ACC112 (cell line): ENCODE measurements around the gene ELK4.

ENCODE experiments used
- H2AFZ ChIP-seq: fragments of 200-600 bp; sonication (generic); one replicate; pipeline ENCODE4 v1.6.0; 2017; ENCODE audit warnings: antibody characterized with exemption, low read length; ENCODE audit not compliant: unreplicated experiment
- H3K27ac ChIP-seq: fragments of 200-600 bp; sonication (generic); 2 replicates; pipeline ENCODE4 v1.5.1; 2014; ENCODE audit warnings: low read depth, mild to moderate bottlenecking, antibody characterized with exemption, low read length, moderate library complexity
- H3K27me3 ChIP-seq: fragments of 200-600 bp; sonication (generic); 2 replicates; pipeline ENCODE4 v1.6.1; 2014; ENCODE audit warnings: mild to moderate bottlenecking, antibody characterized with exemption, low read length, moderate library complexity, mixed read lengths; ENCODE audit not compliant: insufficient read depth
- H3K36me3 ChIP-seq: fragments of 200-600 bp; sonication (generic); 2 replicates; pipeline ENCODE4 v1.6.1; 2016; ENCODE audit warnings: mild to moderate bottlenecking, antibody characterized with exemption, low read length, moderate library complexity, mixed read lengths; ENCODE audit not compliant: insufficient read depth
- H3K4me1 ChIP-seq: fragments of 200-600 bp; sonication (generic); one replicate; pipeline ENCODE4 v1.6.1; 2016; ENCODE audit warnings: low read length, mixed read lengths; ENCODE audit not compliant: insufficient read depth, unreplicated experiment, control insufficient read depth
- H3K4me3 ChIP-seq: fragments of 200-600 bp; sonication (generic); 2 replicates; pipeline ENCODE4 v1.5.1; 2014; ENCODE audit warnings: mild to moderate bottlenecking, low read depth, low read length
- H3K79me2 ChIP-seq: fragments of 200-600 bp; sonication (generic); one replicate; pipeline ENCODE4 v1.6.0; 2016; ENCODE audit warnings: low read length; ENCODE audit not compliant: control insufficient read depth, unreplicated experiment, insufficient read depth

Gene ELK4

DNA sequence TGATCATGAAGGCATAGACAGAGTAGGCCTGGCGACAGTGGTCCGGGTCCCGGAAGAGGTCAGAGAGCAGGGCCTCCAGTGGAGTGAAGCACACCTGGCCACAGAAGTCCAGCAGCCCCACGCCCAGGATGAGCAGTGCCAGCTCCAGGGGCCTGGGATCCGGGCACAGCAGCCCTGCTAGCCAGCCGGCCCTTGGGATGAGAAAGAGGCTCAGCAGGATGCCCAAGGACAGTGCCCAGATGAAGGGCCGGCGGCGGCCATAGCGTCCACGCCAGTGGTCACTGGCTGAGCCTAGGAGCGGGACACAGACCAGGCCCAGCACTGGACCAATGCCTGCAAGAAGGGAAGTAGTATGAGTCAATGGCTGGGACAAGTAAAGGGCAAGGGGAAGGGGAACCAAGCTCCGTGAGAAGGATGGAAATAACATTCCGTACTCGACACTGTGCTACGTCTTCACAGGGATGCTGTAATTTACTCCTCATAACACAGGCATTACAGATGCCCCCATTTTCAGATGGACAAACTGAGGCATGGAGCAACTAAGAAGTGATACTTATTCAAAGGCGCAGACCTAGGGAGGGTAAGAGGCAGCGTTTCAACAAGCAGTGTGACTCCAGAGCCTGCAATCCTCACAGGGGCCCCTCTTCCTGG, 31.6 kb upstream of the ELK4 start:
- peaks cover 14% of the 10 kb centered on the region for H3K4me1 ChIP-seq
- H3K36me3 ChIP-seq: no peaks in the 10 kb centered on the region
- H3K27me3 ChIP-seq: no peaks in the 10 kb centered on the region
- no peak overlapping the region for H3K4me3 ChIP-seq
- H3K79me2 ChIP-seq: peaks cover 5% of the 10 kb centered on the region
- H3K27ac ChIP-seq: no peak overlapping the region
- H2AFZ ChIP-seq: no peak overlapping the region

DNA sequence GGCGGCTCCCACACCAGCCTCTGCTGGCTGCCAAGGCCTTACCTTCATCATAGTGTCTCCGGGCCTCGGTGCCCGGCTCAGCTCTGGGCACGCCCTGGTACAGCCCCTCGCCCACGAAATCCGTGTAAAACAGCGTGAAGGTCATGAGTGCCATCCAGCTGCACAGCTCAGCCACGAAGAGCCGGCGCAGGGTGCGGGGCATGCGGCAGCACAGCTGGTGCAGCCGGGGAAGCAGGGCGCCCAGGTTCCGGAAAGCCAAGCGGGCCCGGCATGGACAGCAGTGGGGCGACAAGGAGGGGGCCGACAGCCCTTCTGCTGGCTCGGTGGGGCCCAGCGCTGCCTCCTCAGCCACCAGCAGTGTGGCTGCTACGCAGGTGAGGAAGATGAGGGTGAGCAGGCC, 31.0 kb upstream of the ELK4 start:
- Histone ChIP-seq H3K4me3 (no peak overlapping the region), H3K79me2 (peaks cover 4% of the 10 kb centered on the region), H3K27ac (no peak overlapping the region), H2AFZ (no peak overlapping the region), H3K27me3 (no peaks in the 10 kb centered on the region), H3K36me3 (no peaks in the 10 kb centered on the region), H3K4me1 (peaks cover 14% of the 10 kb centered on the region)

DNA sequence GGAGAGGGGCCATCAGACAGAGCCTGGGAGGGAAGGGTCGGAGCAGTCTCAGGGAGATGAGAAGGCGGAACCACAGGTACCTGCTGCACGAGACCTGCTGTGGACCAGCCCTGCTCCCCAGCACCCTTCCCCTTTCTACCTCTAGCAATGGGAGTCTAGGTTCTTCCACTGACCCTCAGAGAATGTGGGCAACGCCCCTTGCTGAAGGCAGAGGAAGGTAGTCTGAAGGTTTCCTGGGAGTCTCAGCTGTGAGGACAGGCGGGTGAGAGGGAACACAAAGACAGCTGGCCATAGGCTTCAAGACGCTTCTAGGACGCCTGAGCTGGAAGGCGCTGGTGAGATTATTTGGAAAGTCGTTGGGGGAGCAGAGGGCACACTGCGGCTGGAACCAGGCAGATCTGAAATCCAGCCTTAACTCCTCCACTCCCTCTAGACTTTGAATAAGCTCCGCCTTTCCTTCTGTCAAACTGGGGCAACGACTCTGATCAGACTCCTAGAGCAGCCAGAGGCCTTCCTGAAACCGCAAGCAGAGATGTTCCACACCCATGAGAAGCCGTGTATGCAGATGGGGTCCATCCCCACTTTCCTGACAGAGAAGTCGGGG, 30.4 kb upstream of the ELK4 start:
- no peak overlapping the region for H2AFZ ChIP-seq
- no peak overlapping the region for H3K27ac ChIP-seq
- H3K36me3 ChIP-seq: no peaks in the 10 kb centered on the region
- H3K27me3 ChIP-seq: no peaks in the 10 kb centered on the region
- H3K79me2 ChIP-seq: peaks cover 2% of the 10 kb centered on the region
- no peak overlapping the region for H3K4me3 ChIP-seq
- H3K4me1 ChIP-seq: peaks cover 14% of the 10 kb centered on the region

DNA sequence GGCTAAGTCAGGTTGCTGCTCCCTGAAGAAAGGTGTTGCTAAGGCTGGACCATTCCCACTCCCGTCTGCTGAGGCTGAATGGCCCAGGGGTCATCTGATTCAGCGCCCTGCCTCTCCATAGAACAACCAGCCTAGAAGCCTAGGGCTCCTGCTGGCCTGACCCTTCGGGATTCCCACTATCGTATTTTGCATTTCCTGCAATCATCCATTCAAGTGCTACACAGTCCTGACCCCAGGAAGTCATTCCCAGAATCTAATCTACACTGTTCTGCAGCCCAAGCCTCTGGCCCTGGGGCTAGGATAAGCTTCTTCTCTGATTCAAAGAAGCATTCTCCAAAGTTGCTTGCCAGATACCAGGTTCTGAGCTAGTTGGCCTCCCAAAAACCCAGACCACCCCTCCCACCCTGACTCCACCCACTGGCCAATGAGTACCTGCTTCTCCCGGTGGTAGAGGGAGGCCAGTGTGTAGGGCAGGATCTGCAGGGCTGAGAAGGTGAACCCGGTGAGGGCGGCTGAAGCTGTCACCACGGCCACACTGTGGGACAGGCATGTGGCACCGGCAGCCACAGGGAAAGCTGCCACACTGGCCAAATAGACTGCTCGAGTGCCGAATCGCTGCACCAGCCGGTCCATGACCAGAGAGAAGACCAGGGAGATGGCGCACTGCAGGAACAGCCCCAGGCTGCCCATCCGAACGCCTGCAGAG, 29.8 kb upstream of the ELK4 start:
- Histone ChIP-seq H3K27ac (no peak overlapping the region), H2AFZ (no peak overlapping the region)

DNA sequence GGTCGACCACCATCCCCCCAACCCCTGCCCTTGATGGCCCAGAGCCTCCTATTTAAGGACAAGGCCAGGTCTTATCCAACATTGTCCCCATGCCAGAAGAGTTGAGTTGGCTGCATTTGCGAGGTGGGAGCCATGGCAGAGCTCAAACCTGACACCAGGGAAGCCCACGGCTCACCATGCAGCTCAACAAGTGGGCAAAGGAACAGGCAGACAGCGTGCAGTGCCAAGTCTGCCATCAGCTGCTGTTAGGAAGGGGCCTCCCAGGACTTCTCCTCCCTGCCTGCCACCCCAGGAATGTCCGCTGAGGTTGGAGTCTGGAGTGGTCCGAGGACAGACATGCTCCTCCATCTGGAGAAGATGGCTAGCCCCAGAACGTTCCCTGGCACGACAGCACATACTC, 28.6 kb upstream of the ELK4 start:
- H3K4me3 ChIP-seq: no peak overlapping the region
- H3K27ac ChIP-seq: no peak overlapping the region
- H3K79me2 ChIP-seq: no peaks in the 10 kb centered on the region
- no peak overlapping the region for H2AFZ ChIP-seq
- peaks cover 13% of the 10 kb centered on the region for H3K4me1 ChIP-seq
- H3K36me3 ChIP-seq: no peaks in the 10 kb centered on the region
- no peaks in the 10 kb centered on the region for H3K27me3 ChIP-seq

More for the DNA sequence above, 29.8 kb upstream of the ELK4 start:
- Histone ChIP-seq H3K36me3 (no peaks in the 10 kb centered on the region), H3K4me3 (no peak overlapping the region), H3K4me1 (peaks cover 14% of the 10 kb centered on the region), H3K79me2 (no peaks in the 10 kb centered on the region), H3K27me3 (no peaks in the 10 kb centered on the region)

DNA sequence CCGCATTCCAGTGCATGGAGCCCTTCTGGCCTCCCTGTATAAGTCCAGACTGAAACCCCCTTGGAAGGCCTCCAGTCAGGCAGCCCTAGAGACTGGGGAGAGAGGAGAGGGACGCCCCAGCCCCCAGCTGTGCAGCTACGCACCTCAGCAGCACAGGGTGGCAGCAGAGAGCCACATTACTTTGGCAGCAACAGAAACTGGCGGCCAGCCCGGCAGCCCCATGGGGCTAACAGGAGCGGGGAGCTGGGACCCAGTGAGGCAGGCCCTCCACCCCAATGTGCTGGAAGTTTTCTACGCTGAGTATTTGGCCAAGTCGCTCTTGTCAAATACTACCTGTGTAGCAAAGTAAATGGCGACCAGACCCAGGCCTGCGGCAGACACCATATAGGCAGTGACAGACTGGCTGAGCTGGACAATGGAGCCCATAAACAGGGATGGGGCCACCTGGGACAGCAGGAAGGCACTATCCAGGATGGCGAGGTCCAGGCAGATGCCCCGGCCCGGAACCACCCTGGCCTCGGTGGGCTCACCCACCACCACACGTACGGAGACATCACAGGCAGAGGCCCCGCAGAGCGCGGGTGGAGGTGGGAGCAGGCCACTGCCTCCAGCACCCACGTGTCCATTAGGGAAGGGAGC, 27.3 kb upstream of the ELK4 start:
- H3K4me3 ChIP-seq: no peak overlapping the region
- H3K27me3 ChIP-seq: no peaks in the 10 kb centered on the region
- H3K27ac ChIP-seq: no peak overlapping the region
- no peak overlapping the region for H2AFZ ChIP-seq
- H3K4me1 ChIP-seq: peaks cover under 1% of the 10 kb centered on the region
- H3K36me3 ChIP-seq: no peaks in the 10 kb centered on the region
- no peaks in the 10 kb centered on the region for H3K79me2 ChIP-seq

DNA sequence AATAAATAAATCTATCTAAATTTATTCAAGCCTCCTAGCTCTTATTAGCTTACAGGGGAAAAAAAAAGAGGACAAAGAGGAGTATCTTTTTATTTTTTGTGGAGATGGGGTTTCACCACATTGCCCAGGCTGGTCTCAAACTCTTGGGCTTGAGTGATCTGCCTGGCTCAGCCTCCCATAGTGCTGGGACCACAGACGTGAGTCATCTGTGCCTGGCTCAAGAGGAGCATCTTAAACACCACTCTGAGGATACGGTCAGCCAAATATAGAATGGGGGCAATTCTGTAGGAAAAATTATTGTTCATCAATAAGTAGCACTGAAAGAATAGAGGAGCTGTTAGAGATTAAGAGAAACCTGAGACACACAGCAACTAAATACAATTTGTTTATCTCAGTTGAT, 24.4 kb upstream of the ELK4 start:
- Histone ChIP-seq H3K4me1 (no peaks in the 10 kb centered on the region), H3K27me3 (no peaks in the 10 kb centered on the region), H3K27ac (no peak overlapping the region), H3K79me2 (no peaks in the 10 kb centered on the region), H2AFZ (no peak overlapping the region), H3K36me3 (no peaks in the 10 kb centered on the region), H3K4me3 (no peak overlapping the region)

DNA sequence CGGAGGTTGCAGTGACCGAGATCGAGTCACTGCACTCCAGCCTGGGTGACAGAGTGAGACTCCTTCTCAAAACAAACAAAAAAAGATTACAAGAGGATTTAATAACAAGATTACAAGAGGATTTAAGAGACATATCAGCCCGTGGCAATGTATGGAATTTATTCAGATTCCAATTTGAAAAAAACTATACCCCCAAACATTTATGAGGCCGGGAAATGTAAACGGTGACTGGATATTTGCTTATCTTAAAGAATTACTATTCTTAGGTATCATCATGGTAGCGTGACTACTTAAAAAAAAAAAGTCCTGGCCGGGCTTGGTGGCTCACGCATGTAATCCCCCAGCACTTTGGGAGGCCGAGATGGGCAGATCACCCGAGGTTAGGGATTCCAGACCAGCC, 21.2 kb upstream of the ELK4 start:
- H2AFZ ChIP-seq: no peak overlapping the region
- H3K27ac ChIP-seq: no peak overlapping the region

DNA sequence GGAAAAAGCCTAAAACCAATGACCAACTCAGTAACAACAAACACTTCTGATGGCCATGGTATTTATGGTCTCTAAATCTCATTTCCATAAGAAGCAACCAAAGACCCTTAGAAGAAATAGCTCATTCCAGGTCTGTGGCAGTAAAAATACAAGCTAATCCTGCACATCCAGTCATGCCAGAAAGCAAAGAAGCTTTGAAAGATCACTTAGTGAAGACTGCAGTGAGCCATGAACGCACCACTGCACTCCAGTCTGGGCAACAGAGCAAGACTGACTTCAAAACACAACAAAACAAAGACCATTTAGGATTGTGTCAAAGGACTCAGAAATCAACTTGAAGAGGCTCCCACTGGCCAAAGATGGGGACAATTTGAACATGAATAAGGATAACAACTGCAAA, 18.4 kb upstream of the ELK4 start:
- Histone ChIP-seq H3K27me3 (no peaks in the 10 kb centered on the region), H3K4me3 (no peak overlapping the region), H3K36me3 (no peaks in the 10 kb centered on the region), H3K4me1 (no peaks in the 10 kb centered on the region), H3K79me2 (no peaks in the 10 kb centered on the region), H2AFZ (no peak overlapping the region), H3K27ac (no peak overlapping the region)

More for the DNA sequence above, 21.2 kb upstream of the ELK4 start:
- Histone ChIP-seq H3K36me3 (no peaks in the 10 kb centered on the region), H3K79me2 (no peaks in the 10 kb centered on the region), H3K27me3 (no peaks in the 10 kb centered on the region), H3K4me3 (no peak overlapping the region), H3K4me1 (no peaks in the 10 kb centered on the region)

DNA sequence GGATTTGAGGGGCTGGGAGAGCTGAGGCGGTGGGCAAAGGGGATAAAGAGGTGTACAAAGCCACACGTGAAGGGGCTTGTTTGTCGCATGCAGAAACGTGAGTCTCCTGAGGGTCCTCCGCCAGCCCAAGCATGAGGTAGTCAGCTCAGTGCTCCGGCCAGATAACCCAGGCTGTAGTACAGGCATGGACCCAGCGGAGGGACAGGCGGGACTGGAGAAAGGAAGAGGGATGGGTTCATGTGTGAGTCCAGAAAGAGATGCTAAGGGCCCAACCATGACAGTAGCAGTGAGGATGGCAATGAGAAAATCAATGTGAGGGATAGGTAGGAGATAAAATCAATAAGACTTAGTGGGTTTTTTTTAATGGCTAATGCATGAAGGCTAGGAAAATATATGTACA, 13.7 kb upstream of the ELK4 start:
- no peaks in the 10 kb centered on the region for H3K79me2 ChIP-seq
- H3K36me3 ChIP-seq: no peaks in the 10 kb centered on the region
- H3K27ac ChIP-seq: no peak overlapping the region
- no peaks in the 10 kb centered on the region for H3K27me3 ChIP-seq
- no peaks in the 10 kb centered on the region for H3K4me1 ChIP-seq
- no peak overlapping the region for H3K4me3 ChIP-seq
- no peak overlapping the region for H2AFZ ChIP-seq
